ENCODE results near the gene TSPAN6.

TSPAN6 gene, protein sequence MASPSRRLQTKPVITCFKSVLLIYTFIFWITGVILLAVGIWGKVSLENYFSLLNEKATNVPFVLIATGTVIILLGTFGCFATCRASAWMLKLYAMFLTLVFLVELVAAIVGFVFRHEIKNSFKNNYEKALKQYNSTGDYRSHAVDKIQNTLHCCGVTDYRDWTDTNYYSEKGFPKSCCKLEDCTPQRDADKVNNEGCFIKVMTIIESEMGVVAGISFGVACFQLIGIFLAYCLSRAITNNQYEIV

DNA sequence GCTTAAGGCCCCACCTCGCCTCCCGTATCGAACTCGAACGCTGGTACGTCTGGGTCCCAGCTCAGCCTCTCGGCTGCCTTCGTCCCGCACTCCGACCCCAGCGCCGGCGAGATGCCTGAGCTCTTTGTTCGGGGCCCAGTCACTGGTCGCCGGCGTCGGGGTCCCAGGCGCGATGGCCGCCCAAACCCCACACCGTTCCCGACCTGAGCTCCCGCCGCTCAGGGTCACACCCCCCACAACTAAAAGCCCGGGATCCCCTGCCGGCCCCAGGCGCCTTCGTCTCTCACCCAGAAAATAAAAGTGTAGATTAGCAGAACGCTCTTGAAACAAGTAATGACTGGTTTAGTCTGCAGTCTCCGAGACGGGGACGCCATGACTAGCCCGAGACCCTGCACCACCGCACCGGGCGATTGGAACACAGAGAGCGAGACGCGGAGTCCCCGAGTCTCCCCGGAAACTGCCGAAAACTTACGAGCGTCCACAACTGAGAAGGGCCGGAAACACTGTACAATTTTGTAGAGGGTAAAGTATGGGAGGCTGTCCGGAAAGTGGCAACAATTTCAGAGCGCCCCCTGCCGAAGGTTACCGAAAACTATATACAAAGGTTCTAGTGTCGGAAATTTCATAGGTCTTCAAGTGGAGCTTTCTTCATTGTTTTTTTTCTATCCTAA, at the start of gene TSPAN6:
TSPAN6 (minus strand) TSS at position 486 of the 671 bp plus-strand sequence; CDS start at position 374, 112 bp downstream.
- DNase-seq: peak in 57 of 58 donors; percentile 3 to 77 (median 28)

DNA sequence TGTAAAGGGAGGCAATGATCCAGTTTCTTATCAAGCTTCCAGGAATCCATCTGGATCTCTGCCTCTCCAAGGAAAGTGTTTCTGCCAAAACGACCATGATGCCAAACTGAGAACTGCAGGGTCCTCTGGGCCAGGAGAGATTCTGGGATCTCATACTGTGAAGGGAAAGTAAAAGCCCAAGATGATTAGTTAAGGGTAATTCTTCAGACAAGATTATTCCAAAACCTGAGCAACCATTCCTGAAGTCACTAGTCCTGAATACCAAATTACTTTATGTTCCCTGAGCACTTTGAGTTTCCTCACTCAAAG, 49.3 kb upstream of the TSPAN6 start:
- no peak for DNase-seq

DNA sequence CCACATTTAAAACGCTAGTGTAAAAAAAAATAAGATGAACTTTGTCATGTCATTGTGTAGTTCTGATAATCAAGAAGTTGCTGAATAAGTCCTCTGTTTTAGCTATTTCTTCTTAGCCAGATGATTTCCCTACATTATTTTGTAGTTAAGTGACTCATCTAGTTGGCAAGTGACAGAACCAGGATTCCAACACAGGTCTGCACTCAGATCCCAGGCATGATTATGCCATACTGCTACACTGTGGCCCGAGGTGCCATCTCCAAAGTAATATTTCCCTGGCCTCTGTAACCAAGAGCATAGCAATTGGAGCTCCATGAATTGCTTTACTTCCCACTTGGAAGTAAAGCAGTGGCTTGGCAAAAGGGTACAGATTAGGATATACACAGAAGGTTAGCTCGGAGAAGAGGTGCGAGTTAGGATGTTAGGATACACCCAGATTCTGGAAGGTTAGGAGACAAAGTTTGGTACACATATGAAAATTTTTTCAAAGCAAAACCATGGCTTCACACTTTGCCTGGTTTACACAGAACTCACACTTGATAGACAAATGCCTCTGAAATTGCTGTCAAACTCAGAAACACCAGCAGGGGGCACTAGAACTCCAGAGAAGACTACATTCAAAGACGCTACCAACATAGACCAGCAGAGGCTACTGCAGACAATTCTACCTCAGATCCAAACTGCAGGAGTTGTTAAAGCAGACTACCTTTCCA, 48.8 kb upstream of the TSPAN6 start:
- DNase-seq: peak in 53 of 58 donors; percentile 0 to 75 (median 24)

DNA sequence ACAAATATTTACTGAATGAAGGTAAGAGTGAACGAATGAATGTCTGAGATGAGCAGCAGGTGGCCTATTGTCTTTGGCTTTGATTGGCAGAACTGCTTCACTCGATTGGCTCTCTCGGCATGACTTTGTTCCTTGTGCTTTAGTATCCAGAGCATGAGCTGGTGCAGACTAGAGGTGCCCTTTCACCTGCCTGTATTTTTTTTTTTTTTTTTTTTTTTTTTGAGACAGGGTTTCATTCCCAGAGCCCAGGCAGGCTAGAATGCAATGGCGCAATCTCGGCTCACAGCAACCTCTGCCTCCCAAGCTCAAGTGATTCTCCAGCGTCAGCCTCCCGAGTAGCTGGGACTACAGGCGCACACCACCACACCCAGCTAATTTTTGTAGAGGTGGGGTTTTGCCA, 46.3 kb upstream of the TSPAN6 start:
- no peak for DNase-seq

DNA sequence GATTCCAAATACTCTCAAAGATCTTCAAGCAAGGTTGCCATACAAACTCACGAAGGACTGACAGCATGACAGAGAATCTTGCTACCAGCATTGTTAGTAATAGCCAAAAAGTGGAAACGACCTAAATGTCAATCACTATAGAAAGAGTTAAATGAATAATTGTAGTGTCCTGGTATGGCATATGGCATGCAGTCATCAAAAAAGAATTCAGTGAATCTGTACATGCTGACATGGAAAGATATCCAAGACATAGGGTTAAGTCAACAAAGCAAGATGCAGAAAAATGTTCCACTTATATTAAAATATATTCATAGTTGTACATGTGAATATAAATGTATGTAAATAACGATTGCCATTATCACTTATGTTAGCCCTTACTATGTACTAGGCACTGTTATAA, 45.0 kb upstream of the TSPAN6 start:
- DNase-seq: no peak

DNA sequence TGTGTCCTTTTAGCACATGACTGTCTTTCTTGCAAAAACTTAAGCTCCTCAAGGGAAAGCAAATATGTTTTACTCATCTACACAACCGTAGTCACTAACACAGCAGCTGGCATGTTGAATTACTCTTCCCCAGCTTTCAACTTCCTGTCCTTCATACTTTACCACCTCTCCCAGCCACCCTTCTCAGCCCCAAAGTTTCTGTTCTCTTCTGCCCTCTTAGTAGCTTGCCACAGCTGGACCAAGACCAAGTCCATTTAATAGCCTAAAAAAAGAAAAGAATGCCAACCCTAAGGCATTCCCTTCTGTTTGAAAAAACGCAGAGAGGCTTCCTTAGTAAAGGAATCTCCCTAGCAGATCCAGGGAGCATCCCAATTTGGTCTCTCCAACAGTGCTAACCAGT, 44.1 kb upstream of the TSPAN6 start:
- DNase-seq: no peak

DNA sequence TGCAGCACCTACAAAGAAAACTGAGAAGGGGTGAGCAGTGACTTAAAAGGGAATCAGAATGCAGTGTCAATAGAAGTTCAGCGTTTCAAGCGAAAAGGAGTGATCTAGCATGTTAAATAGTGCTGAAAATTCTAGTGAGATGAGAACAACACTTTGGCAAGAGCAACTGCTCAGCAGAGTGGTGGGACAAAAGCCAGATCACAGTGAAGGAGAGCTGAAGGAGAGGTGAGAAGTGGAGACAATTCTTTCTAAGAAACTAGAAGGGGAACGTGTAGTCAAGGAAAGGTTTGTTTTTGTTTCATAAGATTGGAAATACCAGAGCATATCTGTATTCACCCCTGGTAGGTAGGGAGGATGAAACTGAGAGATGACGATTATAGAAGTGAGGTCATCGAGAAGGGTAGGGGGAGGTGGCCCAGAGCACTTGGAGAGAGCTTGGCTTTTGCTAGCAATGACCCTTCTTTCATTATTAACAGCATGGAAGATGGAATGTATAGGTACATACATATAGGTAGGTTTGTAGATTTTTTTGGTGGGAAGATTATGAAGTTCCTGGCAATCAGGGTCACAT, 41.1 kb upstream of the TSPAN6 start:
- peak in 1 of 58 donors; percentile 0 for DNase-seq

DNA sequence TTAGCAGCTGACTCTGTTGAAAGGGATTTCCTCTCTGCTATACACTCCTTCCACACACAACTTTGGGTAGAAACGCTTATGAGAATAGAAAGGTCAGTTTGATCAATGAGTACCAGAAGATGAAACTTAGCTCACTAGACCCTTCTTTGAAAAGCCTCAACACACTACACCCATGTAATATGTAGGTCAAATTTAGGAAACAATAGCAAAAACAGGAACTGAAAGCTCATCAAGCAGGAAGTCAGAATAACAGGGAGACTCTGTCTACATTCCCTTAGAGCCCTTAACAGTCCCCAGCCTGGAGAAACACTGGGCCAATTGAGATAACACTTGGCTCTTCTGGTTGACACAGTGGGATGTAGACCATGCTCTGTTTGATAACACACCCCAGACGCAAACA, 38.1 kb upstream of the TSPAN6 start:
- no peak for DNase-seq

DNA sequence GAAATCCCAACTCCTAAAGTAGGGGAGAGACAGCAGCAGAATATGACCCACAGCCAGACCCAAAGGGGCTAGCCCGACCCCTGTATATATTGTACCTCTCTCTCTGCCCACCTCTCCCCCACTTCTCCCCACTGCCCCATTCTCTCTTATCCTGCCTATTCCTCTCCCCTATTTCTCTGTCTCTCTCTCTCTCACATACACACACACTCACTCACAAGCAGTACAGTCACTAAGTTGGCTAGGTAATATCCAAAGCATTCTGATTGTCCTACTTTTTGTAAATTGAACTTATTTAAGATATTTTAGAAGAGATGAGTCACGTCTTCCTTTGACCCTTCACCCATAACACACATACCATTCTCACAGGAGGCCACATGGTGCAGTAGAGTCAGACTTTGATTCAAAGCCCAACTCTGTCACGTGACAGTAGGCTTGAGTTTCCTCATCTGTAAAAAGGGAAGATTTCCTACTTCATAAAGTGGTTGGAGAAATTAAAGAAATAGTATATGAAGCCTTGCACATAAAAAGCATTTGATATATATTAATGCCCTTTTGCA, 36.9 kb upstream of the TSPAN6 start:
- DNase-seq: no peak

DNA sequence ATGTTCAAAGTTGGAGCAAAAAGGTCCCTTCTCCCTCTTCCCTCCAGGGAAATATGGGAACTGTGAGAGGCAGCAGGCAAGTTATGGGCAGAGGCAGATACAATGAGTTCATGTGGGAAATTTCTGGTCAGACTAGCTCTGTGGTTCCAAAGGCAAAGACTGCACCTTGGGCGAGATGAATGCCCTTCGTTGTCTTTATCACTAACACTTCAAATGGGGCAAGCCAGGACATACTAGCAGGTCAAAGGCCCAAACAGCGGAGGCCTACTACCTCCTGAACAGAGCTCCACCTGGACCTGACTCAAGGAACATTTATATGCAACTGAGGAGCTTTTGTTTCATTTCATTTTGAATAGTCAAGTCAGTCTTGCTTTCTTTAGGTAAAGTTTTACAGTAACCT, 36.4 kb upstream of the TSPAN6 start:
- no peak for DNase-seq

DNA sequence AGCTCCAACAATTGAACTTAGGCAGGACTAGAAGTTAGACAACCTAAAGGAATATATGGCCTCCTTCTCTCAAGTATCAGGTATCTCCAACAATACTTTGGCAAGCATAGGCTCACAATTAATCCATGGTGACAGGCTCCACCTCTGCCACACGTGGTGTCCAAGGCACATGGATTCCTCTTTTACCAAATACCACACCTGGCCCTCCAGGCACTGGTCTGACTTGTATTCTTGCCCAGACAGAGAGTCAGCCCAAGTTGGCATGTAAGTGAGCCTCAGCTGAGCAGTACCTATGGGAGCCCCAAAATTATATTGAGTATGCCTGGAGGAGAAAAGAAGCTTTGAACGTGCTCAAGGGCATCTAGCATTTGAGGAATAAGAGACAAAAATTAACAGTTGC, 27.0 kb upstream of the TSPAN6 start:
- DNase-seq: no peak

DNA sequence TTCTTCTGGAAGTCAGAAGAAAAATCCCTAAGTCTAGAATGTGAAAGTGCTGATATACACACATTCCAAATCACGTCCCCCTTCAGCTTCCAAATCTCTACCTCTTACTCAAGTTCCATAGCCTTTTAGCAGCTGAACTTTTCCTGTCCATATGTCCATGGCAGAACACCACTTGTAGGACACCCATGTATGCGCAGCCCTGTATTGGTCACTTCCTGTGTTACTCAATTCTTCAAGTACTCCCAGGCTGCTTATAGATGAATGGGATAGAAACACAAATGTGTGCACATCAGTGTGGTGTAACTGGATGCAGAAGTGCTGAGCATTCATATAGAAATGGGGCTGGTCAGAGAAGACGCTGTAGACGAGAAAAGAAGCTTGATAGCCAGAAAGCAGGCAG, 26.2 kb upstream of the TSPAN6 start:
- no peak for DNase-seq

DNA sequence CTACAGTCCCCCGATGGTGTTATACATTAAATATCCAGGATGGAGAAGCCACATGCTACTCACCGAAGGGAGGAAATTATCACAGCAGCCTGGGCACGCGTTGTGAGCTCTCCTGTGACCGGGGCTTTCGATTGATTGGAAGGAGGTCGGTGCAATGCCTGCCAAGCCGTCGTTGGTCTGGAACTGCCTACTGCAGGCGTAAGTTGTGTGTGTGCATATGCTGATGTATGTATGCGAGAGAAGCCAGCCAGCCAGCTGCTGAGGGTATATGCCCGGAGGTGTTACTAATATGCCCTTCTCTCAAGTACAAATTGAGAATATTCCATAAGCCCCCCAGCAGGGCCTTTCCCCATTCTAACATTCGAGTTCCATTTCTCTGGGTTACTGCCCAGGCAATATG, 25.6 kb upstream of the TSPAN6 start:
- DNase-seq: no peak

DNA sequence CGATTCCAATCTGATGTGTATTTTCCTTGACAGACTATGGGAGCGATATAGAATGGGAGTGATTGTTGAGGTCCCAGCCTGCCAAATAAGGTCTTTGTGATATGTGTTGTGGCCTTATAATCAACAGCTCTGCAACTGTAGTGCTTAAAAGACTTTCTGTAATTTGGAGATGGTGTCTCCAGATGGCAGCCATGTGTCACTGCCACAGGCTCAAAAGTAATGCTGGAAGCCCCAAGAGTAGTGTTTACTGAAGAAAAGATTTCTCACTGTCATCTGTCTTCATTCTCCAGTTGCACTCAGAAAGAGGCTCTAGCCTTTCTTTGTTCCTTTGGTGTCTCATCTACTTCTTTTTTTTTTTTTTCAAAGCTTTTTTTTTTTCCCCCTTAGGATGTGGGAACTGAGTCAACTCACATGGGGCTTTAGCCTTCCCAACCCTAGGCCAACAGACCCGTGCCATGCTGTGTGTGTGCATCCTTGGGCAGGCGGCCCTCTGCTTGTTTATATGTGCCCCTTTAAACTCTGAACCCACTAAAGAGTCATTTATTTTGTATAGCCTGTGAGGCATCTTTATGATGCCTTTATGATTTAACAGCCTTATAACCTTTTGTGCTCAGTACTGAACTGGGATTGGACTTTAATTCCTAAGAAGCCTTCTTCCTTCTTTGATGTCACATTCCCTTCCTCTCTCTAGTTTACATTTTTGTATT, 23.0 kb upstream of the TSPAN6 start:
- DNase-seq: peak in 1 of 58 donors; percentile 0

DNA sequence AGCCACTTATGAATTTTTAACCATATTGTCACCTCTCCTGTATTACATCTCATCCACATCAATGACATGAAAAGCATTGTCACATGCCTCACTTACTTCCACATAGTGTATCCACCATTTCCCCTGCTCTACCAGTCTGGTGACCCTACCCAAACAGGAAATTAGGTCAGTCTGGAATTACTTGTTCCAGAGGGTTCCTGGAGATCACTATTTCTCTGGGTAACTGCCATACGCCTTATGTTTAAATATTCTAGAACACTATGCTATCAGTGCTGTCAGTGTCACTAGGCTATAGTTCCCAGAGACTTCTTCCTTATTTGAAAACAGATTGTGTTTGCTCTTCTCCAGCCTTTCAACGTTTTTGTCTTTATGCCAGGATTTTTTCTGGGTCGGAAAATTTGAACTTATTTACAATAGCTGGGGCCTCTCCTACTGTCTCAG, 22.4 kb upstream of the TSPAN6 start:
- no peak for DNase-seq

DNA sequence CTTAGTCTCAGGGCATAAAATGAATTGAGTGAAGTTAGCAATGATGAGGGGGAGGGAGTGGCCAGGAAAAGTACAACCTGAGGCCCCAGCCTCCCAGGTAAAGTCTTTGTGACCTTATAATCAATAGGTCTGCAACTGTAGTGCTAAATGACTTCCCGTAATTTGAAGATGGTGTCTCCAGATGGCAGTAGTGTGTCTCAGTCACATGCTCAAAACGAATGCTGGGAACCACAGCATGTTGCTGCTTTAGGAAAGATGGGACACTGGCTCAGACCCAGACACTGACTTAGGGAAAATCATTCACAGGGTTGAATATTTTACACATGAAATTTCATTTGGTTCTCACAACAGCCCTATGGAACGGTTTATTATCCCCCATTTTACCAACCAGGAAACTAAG, 17.7 kb upstream of the TSPAN6 start:
- DNase-seq: no peak

DNA sequence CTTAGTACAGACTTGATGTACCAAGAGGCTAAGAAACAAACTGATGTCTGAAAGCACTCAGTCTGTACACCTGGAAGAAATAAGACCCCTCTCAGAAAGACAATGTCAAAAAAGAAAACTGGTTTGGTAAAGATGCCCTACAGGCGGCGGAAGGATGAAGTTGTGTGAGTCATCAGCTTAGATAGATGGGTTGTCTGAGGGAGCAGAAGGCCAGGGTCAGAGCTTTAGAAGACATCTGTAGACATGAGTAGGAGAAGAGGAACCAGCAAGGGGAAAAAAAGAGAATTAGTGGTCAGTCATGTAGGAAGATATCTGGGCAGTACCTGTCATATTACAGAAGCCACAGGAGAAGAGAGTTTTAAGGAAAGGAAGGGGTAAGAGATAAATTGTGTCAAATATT, 15.7 kb upstream of the TSPAN6 start:
- no peak for DNase-seq

DNA sequence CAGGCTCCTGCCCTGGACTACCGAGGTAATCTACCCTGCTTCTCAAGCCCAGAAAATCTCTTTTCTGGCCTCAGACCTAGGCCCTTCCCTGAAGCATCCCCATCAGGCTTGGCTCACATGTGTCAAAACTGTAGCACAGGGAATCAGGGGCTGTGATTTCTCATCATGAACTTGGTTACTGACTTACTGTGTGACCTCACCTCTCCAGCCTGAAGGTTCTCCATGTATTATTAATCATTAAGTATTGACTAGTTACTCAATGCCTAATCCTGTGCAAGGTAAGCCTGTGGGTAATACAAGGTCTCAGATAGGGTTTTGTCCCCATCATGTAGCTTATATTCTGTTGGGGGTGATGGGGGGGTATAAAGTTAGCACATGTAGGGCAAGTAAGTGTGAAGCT, 14.2 kb upstream of the TSPAN6 start:
- DNase-seq: no peak

DNA sequence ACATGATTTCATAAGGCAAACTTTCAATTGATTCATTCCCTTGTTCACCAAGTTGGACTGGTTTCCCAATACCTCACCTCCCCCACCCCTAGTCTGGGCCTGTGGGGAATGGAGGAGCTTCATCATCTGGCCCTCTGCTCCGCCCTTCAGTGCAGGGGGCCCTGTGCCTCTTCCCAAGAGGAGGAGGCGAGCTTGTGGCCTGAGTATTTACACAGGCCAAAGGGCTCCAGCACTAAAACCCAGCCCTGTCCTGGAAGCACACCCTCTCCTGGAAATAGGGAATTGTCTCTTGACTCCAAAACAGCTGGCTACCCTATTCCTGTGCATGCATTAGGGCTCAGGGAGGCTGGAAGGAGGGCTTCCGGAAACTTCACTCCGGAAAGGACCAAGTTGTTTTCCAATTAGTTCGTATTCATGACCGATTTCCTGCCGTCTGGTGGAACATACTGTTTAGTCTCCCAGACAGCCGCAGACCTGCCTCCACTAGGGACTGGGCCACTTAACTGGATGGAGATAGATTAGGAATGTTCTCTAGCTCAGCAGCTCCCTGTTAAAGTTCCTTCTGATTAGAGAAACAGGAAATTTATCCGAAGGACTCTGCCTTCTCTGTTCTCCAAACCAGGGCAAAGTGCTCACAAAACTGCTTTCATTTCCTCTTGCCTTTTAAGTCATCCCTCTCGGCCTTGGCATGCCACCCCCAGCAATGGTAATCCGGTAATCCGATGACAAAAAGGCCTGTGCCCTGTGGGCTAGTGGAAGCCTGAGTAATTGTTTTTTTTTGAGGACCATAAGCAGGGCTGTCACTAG, 13.1 kb upstream of the TSPAN6 start:
- peak in 4 of 58 donors; percentile 0 to 4 (median 2) for DNase-seq
